Suppressor macrophage treated with lipopolysaccharide for 4 hours (primary cell): ENCODE data around the gene NPL.

Experiments
- DNase-seq: peaks from one replicate; pipeline ENCODE4 v3.0.0-alpha.2; 2020

The NPL gene

DNA sequence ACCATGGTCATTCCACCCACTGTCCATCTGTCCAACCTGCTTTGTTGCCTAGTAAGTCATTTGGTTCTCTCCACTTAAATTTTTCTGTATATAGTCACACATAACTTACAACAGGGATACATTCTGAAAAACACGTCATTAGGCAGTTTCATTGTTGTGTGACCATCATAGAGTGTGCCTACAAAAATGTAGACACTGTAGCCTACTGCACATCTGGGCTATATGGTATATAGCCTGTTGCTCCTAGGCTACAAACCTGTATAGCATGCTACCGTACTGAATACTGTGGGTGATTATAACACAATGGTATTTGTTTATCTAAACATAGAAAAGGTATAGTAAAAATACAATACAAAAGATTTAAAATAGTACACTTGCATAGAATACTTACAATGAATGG is 10.0 kb upstream of the NPL start:
- no peak for DNase-seq

DNA sequence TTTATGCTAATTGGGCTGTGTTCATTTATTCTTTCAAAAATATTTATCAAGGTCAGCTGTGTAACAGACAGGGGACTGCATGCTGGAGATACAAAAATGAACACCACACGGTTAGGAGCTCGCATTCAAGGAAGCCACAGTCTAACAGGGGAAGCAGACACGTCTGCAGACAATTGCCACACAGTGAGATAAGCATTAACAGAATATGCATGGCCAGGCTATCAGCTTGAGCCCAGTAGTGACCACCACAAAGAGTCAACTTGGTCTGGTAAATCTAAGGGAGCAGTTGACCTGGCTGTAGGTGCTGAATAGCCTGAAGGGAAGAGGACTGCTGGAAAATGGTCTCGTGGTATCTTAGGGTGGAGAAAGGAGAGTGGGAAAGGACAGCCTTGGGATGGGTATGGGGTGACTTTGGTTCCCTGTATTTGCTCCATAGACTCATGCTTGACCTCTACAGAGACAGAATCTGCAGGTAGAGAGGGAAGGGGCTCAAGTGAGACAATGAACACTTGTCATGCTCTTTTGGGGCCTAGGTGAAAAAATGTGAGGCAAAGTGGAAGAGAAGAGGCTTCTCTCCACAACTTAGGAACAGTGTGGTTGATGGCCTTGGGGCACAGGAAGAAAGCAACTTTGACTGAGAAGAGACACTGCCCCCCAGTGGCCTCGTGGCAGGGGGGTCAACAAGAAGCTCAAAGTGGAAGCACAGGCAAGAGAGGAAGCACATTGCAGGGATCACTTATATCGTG is 7.6 kb upstream of the NPL start:
- DNase-seq, result peak; percentile 71

DNA sequence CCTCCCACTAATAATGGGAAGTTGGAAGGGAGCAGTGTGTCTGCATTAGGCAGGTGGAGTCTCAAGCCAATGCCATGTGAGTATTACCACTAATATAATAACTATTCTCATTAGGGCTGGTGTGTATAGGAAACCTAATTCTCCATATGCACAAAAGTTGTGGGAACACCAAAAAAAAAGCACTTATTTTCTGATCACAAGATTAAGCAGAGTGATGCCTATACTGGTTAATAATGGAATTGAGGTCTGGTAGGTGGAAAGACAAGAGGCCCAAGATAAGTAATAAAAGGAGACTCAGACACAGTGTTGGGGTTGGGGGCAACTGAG is 7.0 kb upstream of the NPL start:
- DNase-seq, result no peak

DNA sequence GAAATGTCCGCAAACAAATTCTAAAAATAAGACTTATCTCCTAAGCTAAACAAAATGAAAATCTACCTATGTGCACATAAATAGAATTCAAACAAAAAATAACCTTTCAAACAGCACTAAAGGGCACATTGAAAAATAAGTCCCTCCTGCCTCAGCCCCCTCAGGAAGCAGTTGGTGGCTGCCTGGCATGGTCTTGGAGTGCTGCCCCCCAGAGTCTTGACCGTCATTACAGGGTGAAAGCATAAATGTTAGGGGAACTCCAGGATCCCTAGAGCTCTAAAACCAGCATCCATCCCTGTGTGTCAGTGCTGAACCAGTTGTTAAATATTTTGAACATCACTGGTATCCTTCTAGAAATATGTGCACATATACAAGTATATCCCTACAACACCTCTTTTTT is 6.5 kb upstream of the NPL start:
- DNase-seq, result no peak

DNA sequence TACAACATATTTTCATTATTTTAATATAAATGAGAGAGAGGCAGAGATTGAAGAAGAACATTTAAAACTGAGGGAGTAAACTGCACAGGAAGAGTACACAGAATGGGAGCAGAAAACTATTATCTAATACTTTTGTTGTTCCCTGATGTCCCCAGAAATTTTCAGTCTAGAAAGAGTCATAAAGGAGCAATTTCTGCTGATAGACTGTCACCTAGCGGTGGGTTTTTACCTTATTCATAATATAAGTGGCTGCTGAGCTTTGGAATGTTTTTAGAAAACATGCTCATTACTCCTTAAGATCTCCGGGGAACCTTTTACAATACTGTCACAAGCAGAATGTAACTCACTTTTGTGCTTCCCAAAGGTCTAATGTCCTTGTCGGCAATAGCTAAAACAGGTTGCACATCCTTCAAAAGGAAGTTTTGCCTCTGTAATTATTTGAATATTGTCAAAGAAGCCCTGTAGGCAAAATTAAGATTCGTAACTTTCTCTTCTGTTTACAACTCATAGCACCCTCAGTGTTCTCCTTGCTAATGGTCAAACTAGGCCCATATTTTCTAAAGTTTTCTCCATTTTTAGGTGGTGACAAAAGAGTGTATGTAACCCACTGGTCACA is 4.9 kb upstream of the NPL start:
- DNase-seq, result peak; percentile 71

DNA sequence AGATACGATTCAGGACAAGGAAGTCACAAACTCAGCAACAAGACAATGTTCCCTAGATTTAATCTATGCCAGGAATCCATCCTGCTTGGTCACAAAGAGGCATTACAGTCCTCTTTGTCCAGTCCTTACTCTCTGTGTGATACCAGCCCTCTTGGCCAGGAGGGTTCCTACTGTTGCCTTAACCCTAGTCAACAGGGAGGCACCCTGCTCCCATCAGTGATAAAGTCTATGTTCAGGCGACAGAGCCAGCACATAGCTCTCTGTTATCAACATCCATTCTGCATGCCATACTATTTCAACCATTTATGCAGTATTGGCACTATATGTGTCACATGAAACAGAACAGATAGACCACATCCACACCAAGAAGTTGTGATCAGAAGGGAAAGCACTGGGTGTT is 4.4 kb upstream of the NPL start:
- no peak for DNase-seq

DNA sequence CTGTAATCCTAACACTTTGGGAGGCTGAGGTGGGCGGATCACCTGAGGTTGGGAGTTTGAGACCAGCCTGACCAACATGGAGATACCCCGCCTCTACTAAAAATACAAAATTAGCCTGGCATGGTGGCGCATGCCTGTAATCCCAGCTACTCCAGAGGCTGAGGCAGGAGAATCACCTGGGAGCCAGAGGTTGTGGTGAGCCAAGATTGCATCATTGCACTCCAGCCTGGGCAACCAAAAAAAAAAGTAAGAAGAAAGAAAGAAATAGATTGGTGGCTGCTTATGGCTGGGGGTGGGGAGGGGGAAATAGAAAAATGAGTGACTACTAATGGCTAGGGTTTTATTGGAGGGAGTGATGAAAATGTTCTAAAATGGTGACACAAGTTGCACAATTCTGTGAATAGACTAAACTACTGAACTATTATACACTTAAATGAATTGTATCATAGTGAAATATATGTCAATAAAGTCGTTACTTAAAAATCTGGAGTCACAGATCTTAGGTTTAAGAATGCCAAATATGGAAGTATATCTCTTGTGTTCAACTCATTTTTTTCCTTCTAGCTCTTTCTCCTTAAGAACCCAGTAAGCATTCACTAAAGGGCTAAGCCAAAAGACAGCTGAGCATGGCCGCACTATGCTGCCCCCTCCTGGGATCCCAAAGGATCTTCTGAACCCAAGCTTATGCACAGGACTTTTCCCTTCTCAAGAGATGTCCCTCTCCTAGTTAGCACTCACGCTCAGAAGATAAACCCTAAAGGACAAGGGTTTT is 3.2 kb upstream of the NPL start:
- peak; percentile 77 for DNase-seq

DNA sequence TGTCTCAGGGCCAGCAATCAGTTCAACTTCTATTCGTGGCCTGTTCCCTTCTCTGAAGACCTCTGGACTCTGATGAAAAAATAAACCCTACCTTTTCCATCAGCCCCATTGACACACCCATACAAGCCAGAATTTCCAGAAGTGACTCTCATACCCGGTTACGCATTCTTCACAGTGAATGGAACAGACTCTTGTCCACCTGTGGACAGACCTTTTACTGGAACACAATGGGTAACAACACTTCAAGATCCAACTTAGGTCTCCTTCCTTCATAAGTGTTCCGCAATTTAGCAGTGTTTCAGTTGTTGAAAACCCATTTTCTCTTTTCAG is 2.6 kb upstream of the NPL start:
- no peak for DNase-seq

DNA sequence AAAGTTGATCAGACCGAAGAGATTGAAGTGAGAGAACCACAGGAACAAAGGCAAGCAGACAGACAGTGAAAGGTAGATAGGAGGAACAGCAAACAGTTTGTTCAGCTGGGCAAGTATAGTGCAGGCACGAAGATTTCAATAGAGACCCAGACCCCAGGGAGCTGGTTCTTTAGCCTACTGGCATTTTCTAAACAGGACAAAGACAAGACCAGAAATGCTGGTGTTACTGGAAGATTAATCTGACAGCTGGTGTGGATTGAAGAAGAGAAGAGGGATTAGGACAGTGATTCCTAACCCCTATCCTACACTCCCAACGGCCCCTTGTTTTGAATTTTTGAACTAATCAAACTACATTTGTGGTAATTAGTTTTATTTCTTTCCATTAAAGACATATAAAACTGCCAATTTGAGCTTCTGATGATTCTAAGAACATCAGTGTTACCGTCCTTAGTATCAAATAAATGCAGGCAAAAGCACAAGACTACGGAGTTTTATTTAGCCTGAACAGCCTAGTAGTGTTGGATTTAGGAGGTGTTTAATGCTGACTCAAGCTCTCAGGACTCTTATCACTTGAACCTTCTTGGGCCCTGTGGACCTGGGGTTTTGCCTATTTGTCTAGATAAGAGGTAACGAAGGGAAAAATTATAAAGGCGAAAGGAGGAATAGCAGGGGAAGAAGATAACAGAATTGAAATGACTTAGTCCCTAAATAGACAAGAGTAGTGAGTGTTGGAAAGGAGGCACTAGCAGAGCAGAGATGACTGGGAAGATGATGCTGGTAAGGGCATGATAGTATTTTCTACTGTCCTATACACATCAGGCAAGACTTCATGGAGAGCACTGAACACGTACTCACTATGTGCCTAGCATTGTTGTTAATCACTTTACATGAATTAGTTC is 2.0 kb downstream of the NPL start:
- DNase-seq, result no peak

DNA sequence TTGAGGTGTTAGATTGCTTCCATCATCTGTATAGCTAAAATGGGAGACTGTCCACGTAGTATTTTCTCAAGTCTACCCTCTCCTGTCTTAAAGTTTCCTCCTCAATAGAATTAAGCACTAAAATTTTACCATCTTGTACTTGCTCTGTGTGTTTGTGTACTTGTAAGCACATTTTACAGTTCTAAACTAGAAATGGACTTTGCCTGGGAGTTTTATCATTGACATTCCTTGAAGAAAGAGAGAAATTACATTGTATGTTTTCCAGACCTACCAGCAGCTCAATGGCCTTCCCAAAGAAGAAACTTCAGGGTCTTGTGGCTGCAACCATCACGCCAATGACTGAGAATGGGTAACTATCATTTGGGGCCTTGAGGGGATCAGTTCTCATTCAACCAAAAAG is 4.5 kb downstream of the NPL start:
- DNase-seq, result no peak

DNA sequence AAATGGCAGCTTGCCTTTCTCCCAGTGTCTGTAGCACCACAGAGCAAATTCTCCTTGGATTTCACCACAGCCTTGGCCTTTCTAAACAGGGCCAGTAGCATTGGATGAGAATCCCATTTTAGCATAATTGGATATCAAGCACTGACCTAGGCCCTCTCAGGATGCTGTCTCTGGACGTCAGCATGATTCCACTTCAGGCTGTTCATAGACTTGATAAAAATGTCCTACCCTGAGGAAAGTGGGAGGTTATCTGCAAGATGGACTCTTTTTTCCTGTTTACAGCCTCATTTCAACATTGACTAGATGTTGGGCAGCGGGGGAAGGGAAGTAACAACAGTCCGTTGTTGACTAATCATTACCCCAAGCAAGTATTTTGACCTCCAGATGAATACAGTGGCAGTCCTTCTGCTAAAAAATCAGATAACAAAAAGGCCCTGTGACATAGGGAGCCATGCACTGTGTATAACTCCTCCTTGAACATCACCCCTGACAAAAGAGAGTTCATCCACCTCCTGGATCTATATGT is 5.2 kb downstream of the NPL start:
- peak; percentile 77 for DNase-seq

DNA sequence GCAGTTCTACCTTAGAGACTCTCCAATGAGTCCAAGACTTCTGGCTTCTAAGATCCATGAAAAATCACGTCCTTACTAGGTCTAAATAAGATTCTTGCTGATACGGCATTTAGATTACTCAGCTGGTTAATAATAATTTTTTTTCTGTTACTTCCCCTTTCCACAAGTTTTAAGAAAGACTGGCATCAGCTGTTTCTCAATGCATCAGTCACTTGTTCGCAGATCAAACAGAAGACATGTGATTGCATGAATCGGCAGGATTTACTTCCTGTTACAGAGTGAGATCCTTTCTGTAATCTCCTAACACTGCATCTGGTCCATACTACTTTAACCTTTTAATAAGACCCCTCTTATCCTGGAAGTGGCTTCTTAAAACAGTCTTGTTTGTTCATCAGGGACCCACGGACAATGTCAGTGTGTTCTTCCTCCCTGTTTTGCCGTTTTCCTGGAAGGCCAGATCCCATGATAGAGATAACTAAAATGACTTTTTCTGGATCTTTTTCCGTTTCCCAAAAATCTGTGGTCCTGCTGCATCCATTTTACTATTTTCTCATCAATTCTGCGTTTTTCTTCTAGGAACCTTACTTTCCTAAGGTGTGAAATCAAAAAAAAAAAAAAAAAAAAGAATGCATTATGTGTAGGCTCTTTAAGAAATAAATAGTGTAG is 6.1 kb downstream of the NPL start:
- peak; percentile 93 for DNase-seq

DNA sequence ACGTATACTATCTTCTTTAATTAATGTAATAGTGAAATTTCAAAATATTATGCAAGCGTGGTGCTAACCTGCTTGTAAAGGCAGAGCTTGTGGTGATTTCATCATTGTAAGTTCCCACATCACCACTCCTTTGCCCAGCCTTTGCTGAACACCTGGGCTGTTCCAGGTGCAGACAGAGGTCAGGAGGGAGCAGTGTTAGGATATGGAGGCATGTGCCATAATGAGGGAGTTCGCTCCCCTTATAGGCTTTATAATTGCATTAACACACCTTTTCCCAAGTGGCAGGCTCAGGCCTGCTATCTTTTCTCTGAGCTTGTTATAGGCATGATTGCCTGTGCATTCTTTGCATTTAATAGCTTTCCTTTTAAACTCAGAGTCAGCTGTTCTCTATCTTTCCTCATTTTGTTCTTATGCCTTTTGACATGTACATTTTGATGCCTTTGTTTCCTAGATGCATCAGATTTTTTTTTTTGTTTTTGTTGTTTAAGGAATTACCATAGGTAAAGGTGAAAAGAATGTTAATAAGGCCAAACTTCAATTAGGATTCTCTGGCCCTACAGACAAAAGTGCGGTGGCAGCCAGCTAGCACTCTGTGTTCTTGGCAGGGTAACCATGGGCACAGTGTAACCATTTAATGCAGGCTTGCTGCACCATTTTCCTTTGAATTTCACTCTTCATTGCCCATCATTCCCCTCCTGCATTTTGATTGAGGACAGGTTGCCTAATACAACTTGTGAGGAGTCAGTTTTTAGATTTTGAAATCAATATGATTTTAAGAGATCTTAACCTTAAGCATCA is 12.6 kb downstream of the NPL start:
- DNase-seq, result no peak

DNA sequence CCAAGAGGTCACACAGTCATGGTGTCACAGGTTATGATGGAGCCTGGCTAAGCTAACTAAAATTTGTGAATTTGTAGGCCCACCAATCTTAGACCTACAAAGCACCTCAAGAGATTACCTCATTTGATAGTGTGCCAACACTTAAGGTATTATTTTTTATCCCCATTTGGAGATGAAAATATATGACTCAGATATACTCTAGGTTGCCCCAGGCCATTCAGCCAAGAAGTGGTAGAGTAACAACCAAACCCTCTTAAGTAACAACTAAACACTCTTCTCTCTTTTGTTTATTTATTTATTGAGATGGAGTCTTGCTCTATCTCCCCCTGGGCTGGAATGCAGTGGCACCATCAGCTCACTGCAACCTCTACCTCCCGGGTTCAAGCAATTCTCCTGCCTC is 14.3 kb downstream of the NPL start:
- no peak for DNase-seq

DNA sequence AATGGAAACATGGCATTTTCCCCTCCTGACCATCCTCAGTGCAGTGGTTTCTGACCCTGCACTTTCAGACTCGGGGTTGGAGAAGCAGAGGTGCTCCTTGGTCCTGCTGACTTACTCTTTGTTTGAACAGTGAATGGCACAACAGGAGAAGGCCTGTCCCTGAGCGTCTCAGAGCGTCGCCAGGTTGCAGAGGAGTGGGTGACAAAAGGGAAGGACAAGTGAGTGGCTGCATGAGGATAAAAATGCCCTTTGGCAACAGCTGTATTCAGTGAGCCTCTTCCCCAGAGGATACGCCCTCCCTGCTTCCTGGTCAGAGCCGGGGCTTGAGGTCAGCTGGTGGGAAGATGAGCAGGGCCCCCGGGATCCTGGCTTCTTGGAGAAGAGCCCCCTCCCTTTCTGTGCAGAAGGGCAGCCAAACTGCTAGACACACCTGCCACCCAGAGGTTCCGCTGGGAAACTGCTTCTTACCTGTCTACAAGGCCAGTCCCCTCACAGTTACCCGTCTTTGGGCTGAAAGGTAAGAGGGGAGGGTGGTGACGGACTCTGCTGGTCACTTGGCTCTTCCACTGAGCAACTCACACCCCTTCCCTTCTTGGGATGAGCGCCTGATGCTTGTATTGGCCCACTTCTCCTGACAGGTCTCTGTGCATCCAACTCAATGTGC is 16.6 kb downstream of the NPL start:
- DNase-seq, result no peak

DNA sequence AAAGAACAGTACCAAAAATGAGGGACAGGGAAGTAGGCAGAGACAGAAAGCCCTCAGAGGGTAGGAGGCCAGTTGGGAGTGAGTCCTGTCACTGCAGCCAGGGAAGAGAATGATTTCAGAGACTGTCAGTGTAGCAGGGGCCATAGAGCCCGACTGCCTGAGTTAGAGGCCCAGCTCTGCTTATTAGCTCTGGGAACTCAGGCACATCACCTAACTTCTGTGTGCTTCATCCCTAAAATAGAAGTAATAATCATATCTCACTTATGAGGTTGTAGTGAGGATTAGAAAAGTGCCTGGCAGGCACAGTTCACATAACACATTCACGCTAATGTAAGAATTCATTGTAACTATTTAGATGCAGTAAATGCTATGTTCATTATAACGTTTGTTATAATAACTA is 18.3 kb downstream of the NPL start:
- no peak for DNase-seq

DNA sequence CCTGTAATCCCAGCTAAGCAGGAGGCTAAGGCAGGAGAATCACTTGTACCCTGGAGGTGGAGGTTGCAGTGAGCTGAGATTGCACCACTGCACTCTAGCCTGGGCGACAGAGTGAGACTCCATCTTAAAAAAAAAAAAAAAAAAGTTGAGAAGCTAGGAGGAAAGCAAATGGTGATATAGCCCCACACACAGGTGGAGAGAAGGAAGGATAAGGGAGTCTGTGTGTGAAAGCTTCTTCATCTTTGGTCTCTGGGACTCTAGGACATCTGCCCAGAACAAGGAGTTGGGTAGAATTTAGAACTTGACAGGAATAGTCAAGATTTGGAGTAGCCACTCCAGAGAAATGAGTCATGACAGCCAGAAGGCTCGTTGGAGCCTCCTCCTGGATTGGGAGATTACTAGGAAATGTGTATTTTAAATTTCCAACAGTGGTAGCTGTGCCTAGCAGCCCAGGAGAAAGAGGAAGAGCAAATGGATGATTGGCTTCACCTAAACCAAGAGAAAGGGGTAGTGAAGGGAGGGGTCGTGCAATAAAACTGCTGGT is 19.9 kb downstream of the NPL start:
- no peak for DNase-seq

DNA sequence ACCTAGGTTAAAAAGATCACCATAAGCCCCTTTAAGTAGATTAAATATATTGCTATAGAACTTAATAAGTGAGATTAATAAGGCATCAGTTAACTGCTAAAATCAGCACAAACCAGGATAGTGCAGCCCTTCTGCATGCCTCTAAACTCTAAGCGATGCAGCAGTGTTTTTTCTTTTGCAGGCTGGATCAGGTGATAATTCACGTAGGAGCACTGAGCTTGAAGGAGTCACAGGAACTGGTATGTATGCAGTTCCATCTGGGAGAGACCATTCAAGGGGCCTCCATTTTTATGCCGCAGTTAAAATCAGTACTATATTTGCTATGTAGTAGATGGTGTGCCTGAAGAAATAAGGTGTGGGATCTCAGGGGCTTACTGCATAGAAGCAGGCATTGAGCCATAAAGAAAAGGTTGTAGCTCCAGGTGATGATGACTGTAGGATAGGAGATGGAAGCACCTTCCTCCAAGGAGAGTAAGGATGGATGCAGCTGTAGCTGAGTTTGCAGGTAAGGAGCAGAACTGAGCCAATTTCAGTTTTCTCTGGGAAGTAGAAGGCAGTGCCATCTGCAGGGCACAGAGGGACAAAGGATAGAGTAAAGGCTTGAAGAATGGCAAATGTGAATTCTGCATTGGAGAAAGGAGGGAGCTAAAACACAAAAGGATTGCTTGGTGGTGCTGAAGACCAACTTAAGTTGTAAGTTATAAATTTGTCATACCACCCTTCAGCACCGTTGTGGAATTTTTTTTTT is 22.6 kb downstream of the NPL start:
- no peak for DNase-seq

DNA sequence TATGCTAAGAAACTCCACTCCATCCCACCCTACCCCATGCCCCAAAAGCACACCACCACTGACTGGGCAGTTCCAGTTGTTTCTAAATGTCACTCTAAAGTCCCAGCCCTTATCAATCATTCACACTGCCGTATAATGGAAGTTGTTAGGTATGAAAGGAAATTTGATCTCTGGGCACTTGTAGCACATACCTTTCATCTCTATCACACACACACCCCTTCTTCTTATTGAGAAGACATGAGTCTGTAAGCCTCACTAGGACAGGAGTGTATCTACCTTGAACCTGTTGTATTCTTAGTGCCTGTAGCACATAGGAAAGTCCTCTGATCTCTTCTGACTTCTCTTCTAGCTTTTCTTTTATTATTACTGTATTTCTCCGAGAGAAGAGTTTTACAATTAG is 27.3 kb downstream of the NPL start:
- DNase-seq, result no peak

DNA sequence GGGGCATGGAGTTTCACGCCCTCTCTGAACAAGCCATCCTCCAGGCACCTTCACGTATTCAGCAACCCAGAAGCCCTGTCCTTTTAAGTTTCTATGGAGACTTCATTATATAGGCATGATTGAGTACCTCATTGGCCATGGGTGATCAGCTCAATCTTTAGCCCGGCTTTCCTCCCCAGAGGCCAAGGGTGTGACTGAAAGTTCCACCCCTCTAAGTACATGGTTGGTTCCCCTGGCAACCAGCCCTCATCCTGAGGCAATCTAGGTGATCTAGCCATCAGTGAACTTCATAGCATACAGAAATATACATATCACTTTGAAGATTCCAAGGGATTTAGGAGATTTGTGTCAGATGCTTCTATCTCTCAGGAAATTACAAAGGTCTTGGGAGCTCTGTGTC is 28.2 kb downstream of the NPL start:
- no peak for DNase-seq
